ENCODE results near the gene MDP1.
A peak's percentile ranks its signal among the peaks of the same experiment; 100 is the strongest.

The MDP1 gene

DNA sequence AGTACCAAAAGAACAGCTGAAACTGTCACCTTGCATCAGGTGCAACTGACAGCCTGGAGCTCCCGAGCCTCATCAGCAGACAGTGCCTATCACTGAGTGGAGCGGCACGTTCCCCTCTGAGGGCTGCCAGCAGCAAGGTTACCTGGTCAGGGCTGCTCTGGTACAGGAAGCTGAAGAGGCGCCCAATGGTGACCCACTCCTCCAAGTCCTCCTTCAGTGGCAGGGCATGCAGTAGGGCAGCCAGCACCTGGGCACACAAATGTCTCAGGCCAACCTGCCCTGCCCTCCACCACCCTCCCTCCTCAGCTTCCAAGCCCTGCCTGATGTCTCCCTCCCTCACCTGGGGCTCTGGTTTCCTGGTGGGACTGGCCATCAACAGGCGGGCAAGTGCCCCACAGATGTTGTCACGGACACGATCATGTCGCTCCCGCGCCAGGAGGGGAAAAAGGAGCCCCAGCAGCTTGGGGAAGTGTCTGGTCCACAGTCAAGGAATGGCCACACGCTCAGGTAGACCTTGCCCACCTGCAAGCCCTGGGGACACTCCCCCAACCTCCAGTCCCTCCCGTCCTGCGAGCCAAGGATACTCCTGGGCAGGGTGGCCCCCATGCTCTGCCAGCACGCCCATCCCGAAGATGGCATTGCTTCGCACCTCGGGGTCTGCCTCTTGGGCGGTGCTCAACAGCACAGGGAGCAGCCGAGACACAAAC lies 34.3 kb downstream of the MDP1 start:
- DNase-seq (ENCODE audit: low read depth in 2 of 2): no peak

DNA sequence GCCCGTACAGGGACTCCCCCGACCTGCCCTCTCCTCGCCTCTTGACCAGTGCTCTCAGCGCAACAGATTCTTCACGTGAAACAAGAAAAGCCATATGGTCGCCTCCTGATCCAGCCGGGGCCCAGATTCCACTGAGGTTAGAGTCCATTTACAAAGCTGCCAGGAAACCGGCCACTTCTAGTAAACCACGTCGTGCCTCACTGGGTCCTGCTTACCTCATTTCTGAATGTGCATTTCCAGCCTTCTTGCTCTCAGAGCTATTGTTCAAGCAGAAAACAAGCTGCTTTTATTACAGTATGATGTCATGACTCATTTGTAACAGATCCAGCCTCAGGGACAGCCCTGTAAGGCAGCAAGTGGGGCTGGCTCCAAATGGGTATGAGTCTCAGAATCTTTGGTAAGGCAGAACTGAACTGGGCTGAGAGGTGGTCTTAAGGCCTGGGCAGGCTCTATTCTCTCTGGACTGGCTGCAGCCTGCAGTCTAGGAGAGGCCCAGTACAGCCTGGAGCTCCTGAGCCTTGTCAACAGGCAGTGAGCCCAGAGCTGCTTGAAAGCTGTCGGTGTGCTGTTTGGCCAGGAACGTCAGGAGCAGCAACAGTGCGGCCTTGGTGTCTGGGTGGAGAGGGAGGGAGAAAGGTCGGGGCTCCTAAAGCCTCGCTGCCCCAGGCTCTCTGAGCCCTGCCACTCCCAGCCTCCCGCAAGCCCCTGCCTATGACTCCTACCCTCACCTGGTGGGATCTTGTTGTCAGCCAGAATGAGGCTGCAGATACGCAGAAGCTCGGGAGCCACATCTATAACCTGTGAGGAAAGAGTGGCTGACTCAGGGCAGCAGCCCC lies 35.7 kb downstream of the MDP1 start:
- DNase-seq (ENCODE audit: low read depth in 2 of 2): no peak

DNA sequence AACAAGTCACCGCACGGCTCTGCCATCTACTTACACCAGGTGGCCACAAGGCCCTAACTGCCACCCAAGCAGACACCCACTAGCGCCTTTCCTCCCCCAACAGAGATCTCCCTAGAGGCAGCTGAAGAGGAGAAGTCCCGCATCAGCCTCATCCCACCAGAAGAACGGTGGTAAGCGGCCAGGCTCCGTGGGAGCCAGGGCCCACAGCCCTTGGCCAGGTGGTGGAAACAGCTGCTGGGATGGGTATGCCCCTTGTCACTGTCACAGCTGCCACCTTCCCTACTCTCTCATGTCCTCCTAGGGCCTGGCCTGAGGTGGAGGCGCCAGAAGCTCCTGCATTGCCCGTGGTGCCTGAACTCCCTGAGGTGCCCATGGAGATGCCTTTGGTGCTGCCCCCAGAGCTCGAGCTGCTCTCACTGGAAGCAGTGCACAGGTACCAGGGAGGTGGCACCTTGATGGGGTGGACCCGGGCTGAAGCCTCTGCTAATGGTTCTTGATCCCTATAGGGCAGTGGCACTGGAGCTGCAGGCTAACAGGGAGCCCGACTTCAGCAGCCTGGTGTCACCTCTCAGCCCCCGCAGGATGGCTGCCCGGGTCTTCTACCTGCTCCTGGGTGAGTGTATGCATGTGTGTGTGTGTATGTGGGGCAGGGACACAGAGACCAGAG lies 36.4 kb downstream of the MDP1 start:
- DNase-seq (ENCODE audit: low read depth in 2 of 2): no peak

DNA sequence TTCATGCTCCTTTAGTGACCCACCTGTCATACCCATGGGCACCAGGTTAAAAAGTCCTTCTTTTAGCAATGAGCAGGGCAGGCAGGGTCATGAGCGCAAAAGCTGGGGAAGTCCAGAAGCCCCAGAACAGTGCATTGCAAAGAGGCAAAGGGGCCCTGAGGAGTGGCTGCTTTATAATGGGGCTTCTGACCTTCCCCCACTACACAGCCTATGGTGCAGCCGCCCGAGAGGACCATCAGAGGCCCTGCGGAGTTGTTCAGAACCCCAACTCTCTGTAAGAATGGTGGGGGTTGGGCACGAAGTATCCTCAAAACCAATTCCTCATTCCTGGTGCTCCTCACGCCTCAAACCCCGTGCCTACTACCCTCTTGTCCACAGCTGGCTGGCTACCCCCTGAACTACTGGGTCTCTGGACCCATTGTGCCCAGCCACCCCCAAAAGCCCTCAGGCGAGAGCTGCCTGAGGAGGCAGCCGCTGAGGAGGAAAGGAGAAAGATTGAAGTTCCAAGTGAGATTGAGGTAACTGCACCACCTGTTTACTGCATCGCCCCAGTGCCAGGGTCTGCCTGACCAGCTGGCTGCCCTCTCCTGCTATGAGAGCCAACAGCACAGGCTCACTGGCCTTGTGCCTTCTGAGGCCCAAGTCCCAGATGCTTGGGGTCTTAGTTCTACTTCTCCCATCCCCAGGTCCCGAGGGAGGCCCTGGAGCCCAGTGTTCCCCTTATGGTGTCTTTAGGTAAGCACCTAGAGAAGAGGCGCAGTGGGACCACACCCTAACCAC lies 37.3 kb downstream of the MDP1 start:
- no peak for DNase-seq (ENCODE audit: low read depth in 2 of 2)

DNA sequence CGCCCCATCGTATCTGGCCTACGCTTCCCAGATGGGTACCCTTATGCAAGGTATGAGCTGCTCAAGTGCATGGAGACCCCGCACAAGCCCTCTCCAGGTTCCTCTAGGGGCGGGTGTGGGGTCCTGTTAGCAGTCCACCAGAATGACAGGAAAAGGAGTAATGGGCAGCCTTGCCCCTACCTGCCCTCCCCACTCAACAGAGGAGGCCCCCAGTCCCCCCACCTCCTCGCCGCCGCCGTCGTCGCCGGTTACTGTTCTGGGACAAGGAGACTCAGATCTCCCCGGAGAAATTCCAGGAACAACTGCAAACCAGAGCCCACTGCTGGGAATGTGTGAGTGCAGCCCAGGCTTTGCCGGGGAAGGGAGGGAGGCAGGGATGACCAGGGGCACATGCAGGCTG lies 38.0 kb downstream of the MDP1 start:
- DNase-seq (ENCODE audit: low read depth in 2 of 2): no peak

DNA sequence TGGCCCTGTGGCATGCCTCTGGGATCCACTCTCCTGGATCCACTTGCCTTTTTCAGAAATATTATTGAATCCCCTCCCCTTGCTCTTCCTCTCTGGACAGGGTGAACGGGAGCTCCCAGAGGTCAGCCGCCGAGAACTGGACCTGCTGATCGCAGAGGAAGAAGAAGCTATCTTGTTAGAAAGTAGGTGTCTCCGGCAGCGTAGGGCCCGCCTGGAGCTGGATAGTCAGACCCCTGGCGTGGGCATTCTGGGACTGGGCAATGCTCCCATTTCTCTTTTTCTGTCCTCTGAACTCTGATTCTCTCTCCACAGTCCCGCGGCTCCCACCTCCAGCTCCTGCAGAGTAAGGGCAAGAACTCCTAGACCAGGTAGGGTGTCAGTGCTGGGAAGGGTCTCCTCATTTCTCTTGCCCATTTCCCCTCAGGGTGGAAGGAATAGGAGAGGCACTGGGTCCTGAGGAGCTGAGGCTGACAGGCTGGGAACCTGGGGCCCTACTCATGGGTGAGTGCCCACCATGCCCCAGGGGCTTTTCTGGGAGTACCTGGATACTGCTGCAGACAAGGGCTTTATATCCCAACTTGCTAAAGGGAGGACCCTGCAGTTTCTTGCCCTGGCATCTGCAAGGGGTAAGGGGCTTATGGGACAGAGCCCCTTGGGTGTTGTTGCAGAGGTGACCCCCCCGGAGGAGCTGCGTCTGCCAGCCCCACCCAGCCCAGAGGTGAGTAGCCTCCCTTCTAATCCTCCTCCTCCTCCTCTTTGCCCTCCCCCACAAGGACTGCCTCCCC lies 38.6 kb downstream of the MDP1 start:
- no peak for DNase-seq (ENCODE audit: low read depth in 2 of 2)

DNA sequence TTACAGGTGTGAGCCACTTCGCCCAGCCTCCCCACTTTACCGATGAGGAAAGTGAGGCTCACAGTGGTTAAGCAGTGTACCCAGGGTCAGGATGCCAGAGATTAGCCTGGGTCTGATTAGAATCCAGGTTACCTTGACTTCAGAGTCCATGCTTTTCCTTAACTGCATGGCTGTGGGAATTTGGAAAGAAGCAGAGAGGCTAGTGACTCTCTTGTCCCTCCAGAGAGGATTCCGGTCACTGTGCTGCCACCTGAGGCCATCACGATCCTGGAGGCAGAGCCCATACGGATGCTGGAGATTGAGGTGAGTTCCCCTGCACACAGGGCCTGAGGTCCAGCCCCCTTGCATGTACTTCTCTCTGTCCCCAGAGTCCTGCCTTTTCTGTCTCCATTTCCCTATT lies 39.3 kb downstream of the MDP1 start:
- DNase-seq (ENCODE audit: low read depth in 2 of 2): no peak

DNA sequence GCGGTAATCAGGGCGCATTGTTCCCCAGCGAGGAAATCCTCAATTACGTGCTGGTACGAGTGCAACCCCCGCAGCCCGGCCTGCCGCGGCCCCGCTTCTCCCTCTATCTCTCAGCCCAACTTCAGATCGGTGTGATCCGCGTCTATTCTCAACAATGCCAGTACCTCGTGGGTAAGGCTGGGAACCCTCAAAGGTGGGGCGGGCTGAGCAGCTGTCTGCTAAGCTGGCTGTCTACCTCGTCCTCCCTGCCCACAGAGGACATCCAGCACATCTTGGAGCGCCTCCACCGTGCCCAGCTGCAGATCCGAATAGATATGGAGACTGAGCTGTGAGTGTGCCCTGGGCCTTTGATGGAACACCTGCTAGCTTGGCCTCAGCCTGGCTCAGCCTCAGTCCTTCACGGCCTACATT lies 43.0 kb downstream of the MDP1 start:
- no peak for DNase-seq (ENCODE audit: low read depth in 2 of 2)

DNA sequence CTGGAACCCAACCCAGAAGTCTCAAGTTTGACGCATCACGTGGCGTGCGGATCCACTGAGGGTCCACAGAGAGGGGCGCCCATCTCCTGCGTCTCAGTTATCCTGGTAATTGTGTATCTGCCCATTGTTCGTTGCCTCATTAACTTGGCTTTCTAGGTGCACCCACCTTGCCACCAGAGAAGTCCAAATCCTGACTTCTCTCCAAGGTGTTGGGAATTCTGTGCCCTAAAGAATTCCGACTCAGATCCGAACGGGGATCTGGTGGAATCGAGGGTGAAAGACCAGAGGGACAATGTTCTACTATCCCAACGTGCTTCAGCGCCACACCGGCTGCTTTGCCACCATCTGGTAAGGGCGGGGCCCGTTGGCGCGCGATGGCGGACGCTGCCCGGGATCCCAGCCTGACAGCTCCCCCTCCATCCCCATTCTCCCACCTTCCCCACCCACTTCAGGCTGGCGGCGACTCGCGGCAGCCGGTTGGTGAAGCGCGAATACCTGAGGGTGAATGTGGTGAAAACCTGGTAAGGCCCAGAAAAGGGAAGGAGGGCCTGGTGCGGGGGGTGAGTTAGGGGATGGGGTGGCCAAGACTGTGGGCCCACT lies 43.5 kb downstream of the MDP1 start:
- DNase-seq (ENCODE audit: low read depth in 2 of 2): no peak

DNA sequence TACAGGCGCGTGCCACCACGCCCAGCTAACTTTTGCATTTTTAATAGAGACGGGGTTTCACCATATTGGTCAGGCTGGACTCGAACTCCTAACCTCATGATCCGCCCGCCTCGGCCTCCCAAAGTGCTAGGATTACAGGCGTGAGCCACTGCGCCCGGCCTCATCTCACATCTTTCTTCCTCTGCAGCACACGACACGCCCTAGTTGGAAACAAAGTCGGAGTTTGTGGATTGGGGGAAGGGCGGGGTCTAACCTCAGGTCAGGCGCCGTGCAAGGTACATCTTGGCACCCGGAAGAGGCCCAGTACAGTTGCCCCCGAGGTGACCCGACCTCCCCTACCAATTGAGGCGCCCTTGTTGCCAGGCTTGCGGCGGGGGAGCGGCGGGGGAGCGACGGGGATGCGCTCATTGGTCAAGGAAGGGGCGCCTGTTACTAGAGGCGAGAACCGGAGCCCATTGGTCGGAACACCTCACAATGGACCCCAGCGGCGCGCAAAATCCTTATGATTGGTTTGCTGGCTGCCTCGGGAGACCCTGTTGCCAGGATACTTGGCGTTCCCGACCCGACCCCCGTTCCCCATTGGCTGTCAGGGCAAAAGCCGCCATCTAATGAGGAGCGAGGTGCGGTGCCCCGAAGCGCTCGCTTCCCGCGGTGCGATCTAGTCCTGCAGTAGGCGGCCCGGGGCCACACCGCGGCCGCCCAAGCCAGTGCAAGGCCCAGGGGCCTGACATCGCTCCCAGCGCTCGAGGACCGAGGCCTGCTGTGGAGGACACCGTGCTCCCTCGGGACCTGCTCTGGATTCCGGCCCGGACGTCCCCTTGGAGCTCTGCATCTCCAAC lies 44.2 kb downstream of the MDP1 start, which contains the start of gene REC8:
Gene REC8 (plus strand): TSS at position 659 of the 839 bp plus-strand sequence. CDS start 473 bp downstream, outside the sequence.
- DNase-seq (ENCODE audit: low read depth in 2 of 2): peak in 1 of 2 donors; percentile 38

DNA sequence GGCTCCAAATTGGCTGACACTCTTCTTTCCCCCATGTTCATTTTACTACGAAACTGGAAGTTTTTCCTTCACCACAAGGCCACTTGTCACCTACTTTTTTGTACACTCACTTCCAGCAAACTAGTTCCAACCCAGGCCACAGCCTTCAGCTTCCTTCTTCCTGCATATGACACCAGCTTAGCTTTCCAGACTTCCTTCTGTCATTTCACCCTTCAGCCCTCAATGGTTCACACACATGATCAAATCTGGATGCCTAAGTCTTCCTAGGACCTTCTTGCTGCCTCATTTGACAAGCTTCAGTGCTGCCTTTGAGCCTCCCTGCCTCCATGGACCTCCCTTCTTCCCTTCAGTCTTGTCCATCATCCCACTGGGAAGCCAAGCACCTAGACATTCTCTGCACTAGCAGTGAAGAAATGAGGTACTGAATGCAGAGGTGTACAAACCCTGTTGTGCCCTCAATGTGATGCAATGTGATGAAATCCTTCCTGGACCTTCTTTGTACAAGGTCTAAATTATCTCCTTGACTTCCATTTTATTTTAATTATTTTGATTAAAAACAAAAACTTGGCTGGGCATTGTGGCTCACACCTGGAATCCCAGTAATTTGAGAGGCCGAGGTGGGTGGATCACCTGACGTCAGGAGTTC lies 48.3 kb downstream of the MDP1 start:
- DNase-seq (ENCODE audit: low read depth in 2 of 2): no peak

DNA sequence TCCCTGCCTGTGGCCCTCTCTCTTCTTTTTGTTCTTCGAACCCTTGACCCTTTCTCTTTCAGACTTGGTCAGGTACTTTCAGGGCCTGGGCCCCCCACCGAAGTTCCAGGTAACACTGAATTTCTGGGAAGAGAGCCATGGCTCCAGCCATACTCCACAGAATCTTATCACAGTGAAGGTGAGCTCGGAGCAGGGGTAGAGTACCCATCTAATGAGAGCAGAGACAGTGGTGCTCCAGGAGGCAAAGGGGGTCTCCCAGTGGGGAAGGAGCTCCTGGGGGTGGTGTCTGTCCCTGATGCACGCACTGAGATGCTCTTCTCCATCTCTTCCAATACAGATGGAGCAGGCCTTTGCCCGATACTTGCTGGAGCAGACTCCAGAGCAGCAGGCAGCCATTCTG lies 50.1 kb downstream of the MDP1 start:
- no peak for DNase-seq (ENCODE audit: low read depth in 2 of 2)

DNA sequence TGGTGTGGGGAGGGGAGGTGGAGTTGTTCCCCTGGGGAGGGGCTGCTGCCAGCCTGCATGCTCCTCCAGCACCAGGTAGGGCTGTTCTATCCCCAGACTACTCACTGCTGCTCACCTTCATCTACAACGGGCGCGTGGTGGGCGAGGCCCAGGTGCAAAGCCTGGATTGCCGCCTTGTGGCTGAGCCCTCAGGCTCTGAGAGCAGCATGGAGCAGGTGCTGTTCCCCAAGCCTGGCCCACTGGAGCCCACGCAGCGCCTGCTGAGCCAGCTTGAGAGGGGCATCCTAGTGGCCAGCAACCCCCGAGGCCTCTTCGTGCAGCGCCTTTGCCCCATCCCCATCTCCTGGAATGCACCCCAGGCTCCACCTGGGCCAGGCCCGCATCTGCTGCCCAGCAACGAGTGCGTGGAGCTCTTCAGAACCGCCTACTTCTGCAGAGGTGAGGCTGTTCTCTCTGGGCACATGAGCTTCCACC lies 51.3 kb downstream of the MDP1 start:
- DNase-seq (ENCODE audit: low read depth in 2 of 2): no peak
